K562 (cell line): ENCODE results near the gene LDLRAD3. TPM values are rescaled to one million over a fixed set of nuclear protein-coding genes. Genes with fewer than 3 reads are reported as not detected.

Source experiments
- ATAC-seq: fragments of 200-7000 bp; cut with Tn5 transposase; 3 replicates; pipeline ENCODE4 v1.9.1; 2020; ENCODE audit warnings: moderate library complexity
- BruUV-seq: library from RNA; stranded (reverse); fragments of 400-500 nt; replicated peaks from 2 replicates; lab custom pipeline; 2021; lab: Mats Ljungman, UMichigan
- CTCF ChIA-PET: fragments of 300-600 bp; formaldehyde crosslinking; extraction: SDS; loops from one replicate; lab custom pipeline; 2021; ENCODE audit warnings: low intra/inter-chr PET ratio; lab: Yijun Ruan, JAX
- POLR2A ChIA-PET: fragments of 300-600, 350-650 bp; sonication (Branson Sonifier 250); formaldehyde crosslinking; extraction: SDS; loops from one replicate; lab custom pipeline; 2021; ENCODE audit warnings: antibody characterized with exemption, inconsistent platforms; lab: Yijun Ruan, JAX
- DNase-seq, 4 experiments: peaks; one replicate each; pipeline versions ENCODE4 v3.0.0 to v3.0.0-alpha.2; 2011 to 2018; ENCODE audit warnings: low spot score in 3 of 4, mixed read lengths in 3 of 4; ENCODE audit errors: extremely low read depth in 1 of 4
- FAIRE-seq: peaks from 2 replicates; lab custom pipeline; 2011; peaks lifted over from hg19 to GRCh38; lab: Jason Lieb, UNC
- H2AFZ ChIP-seq: 2 replicates; pipeline ENCODE4 v1.6.0; 2011; ENCODE audit warnings: low read depth, low read length, control low read depth, inconsistent platforms
- H3K27ac ChIP-seq: fragments of 200-600 bp; 3 replicates; pipeline ENCODE4 v1.8.0; 2011; ENCODE audit warnings: low read depth, mild to moderate bottlenecking, control low read depth, inconsistent platforms, low read length, moderate library complexity, mixed read lengths; ENCODE audit errors: extremely low read depth
- H3K27me3 ChIP-seq, 2 experiments: fragments of 300-600 bp in 1 of 2; 2 replicates in 1 of 2; 3 replicates in 1 of 2; pipeline versions ENCODE4 v1.6.0 to v1.8.0; 2011; ENCODE audit warnings: inconsistent platforms in 2 of 2, low read length in 2 of 2, mild to moderate bottlenecking in 1 of 2, mixed read lengths in 1 of 2, moderate library complexity in 1 of 2; ENCODE audit not compliant: control insufficient read depth in 2 of 2, insufficient read depth in 2 of 2
- H3K36me3 ChIP-seq: fragments of 300-600 bp; 3 replicates; pipeline ENCODE4 v1.8.0; 2011; ENCODE audit warnings: mild to moderate bottlenecking, low read length, inconsistent platforms; ENCODE audit not compliant: control insufficient read depth, insufficient read depth
- H3K4me1 ChIP-seq, 2 experiments: fragments of 200-600 bp in 1 of 2; replicated peaks in 1 of 2; 2 replicates in 1 of 2; 3 replicates in 1 of 2; pipeline versions ENCODE4 v1.5.1 to v1.8.0; 2011; ENCODE audit warnings: inconsistent platforms in 2 of 2, low read length in 2 of 2, mild to moderate bottlenecking in 1 of 2, mixed read lengths in 1 of 2, moderate library complexity in 1 of 2; ENCODE audit not compliant: control insufficient read depth in 2 of 2, insufficient read depth in 2 of 2
- H3K4me2 ChIP-seq: 2 replicates; pipeline ENCODE4 v1.6.1; 2011; ENCODE audit warnings: low read length, control low read depth, inconsistent platforms, mixed read lengths; ENCODE audit not compliant: insufficient read depth
- H3K4me3 ChIP-seq: fragments of 200-600 bp; sonication (generic), shearing (Covaris generic); 2 replicates; pipeline ENCODE4 v1.5.1; 2016; ENCODE audit warnings: control low read depth, inconsistent platforms
- H3K79me2 ChIP-seq: fragments of 200-600 bp; 3 replicates; pipeline ENCODE4 v1.8.0; 2011; ENCODE audit warnings: low read length, inconsistent platforms; ENCODE audit not compliant: control insufficient read depth, insufficient read depth
- H3K9ac ChIP-seq, 2 experiments: 2 replicates each; pipeline versions ENCODE4 v1.6.0 to v1.6.1; 2011; ENCODE audit warnings: low read depth in 2 of 2, low read length in 2 of 2, control low read depth in 1 of 2, inconsistent platforms in 1 of 2, mild to moderate bottlenecking in 1 of 2, mixed read lengths in 1 of 2; ENCODE audit not compliant: insufficient read depth in 1 of 2
- H3K9me1 ChIP-seq: one replicate; pipeline ENCODE4 v1.6.0; 2011; ENCODE audit warnings: inconsistent platforms, mild to moderate bottlenecking, low read length, moderate library complexity; ENCODE audit not compliant: control insufficient read depth, insufficient read depth
- H3K9me3 ChIP-seq: replicated peaks from 2 replicates; pipeline ENCODE4 v1.5.1; 2011; ENCODE audit warnings: low read depth, low read length, inconsistent platforms; ENCODE audit not compliant: control insufficient read depth, insufficient read depth
- H4K20me1 ChIP-seq: replicated peaks from 2 replicates; pipeline ENCODE4 v1.6.1; 2011; ENCODE audit warnings: low read length, inconsistent platforms, mixed read lengths; ENCODE audit not compliant: control insufficient read depth, insufficient read depth
- ARID1B ChIP-seq: fragments of 450-650 bp; IDR thresholded peaks from 2 replicates; pipeline ENCODE4 v1.6.1; 2016; ENCODE audit warnings: antibody characterized with exemption, mild to moderate bottlenecking, inconsistent platforms
- CBFA2T3 ChIP-seq: fragments of 450-650 bp; IDR thresholded peaks from 2 replicates; pipeline ENCODE4 v1.6.1; 2017
- CCAR2 ChIP-seq: fragments of 200-400 bp; formaldehyde crosslinking; IDR thresholded peaks from 2 replicates; pipeline ENCODE4 v1.6.1; 2017; ENCODE audit warnings: mild to moderate bottlenecking, low read depth, low read length
- DLX4 ChIP-seq: fragments of 250-450 bp; sonication (Bioruptor Pico); IDR thresholded peaks from 2 replicates; pipeline ENCODE4 v1.6.1; 2021; ENCODE audit warnings: mild to moderate bottlenecking
- E2F8 ChIP-seq: fragments of 450-650 bp; IDR thresholded peaks from 2 replicates; pipeline ENCODE4 v1.7.1; 2018; ENCODE audit warnings: mild to moderate bottlenecking, low read depth; ENCODE audit not compliant: partially characterized antibody
- MECOM ChIP-seq: fragments of 250-450 bp; sonication (Bioruptor Pico); IDR thresholded peaks from 2 replicates; pipeline ENCODE4 v1.8.0; 2022; ENCODE audit warnings: inconsistent platforms
- MEIS2 ChIP-seq: fragments of 450-650 bp; IDR thresholded peaks from 2 replicates; pipeline ENCODE4 v1.6.1; 2014; ENCODE audit warnings: mild to moderate bottlenecking; ENCODE audit not compliant: partially characterized antibody
- PCBP1 ChIP-seq: fragments of 200-400 bp; formaldehyde crosslinking; IDR thresholded peaks from 2 replicates; pipeline ENCODE4 v1.6.1; 2018; ENCODE audit warnings: mild to moderate bottlenecking, low read depth, low read length; ENCODE audit not compliant: poor library complexity, severe bottlenecking
- PML ChIP-seq: IDR thresholded peaks from 2 replicates; pipeline ENCODE4 v1.6.1; 2012; ENCODE audit warnings: low read length, inconsistent platforms
- POLR2AphosphoS5 ChIP-seq: IDR thresholded peaks from 2 replicates; pipeline ENCODE4 v1.6.1; 2011; ENCODE audit warnings: mild to moderate bottlenecking, low read depth, low read length, moderate library complexity; ENCODE audit not compliant: control insufficient read depth, insufficient read depth
- PYGO2 ChIP-seq: fragments of 450-650 bp; IDR thresholded peaks from 2 replicates; pipeline ENCODE4 v1.6.1; 2016; ENCODE audit warnings: mild to moderate bottlenecking, missing genetic modification characterization, moderate library complexity, missing compliant biosample characterization
- RBBP5 ChIP-seq: fragments of 200-600 bp; sonication (generic); IDR thresholded peaks from 2 replicates; pipeline ENCODE4 v1.6.1; 2012; ENCODE audit warnings: borderline replicate concordance, mild to moderate bottlenecking, low read length, control low read depth, inconsistent platforms; ENCODE audit not compliant: insufficient read depth, poor library complexity, severe bottlenecking
- RCOR1 ChIP-seq, 2 experiments: IDR thresholded peaks; 2 replicates each; pipeline ENCODE4 v1.6.1; 2012; ENCODE audit warnings: low read depth in 2 of 2, low read length in 2 of 2, borderline replicate concordance in 1 of 2, improper control_type of control experiment in 1 of 2
- RUNX1 ChIP-seq: sonication (generic); IDR thresholded peaks from 2 replicates; pipeline ENCODE4 v1.6.1; 2016; ENCODE audit warnings: antibody characterized with exemption, low read depth
- SMAD3 ChIP-seq: fragments of 450-650 bp; formaldehyde crosslinking; conservative IDR thresholded peaks from 2 replicates; pipeline ENCODE4 v1.4.0; 2020; ENCODE audit warnings: mild to moderate bottlenecking
- SPI1 ChIP-seq: IDR thresholded peaks from 2 replicates; pipeline ENCODE4 v1.6.1; 2011; ENCODE audit warnings: low read depth, low read length, control low read depth, borderline replicate concordance
- TCF3 ChIP-seq: sonication (generic); formaldehyde crosslinking; IDR thresholded peaks from 2 replicates; pipeline ENCODE4 v1.4.0; 2020; ENCODE audit warnings: mild to moderate bottlenecking, missing genetic modification reagents
- TEAD4 ChIP-seq, 2 experiments: sonication (generic) in 1 of 2; formaldehyde crosslinking in 1 of 2; IDR thresholded peaks; 2 replicates each; pipeline versions ENCODE4 v1.6.1 to v1.8.0; 2012 to 2022; ENCODE audit warnings: borderline replicate concordance in 1 of 2, inconsistent platforms in 1 of 2, low read length in 1 of 2, mild to moderate bottlenecking in 1 of 2, missing genetic modification reagents in 1 of 2
- XRCC4 ChIP-seq: IDR thresholded peaks from one replicate; pipeline ENCODE4 v1.6.1; 2011; ENCODE audit not compliant: insufficient read depth, insufficient read length; ENCODE audit errors: extremely low read depth
- ZKSCAN8 ChIP-seq: fragments of 200-800 bp; sonication (Bioruptor generic); IDR thresholded peaks from 2 replicates; pipeline ENCODE4 v1.6.1; 2016; ENCODE audit warnings: missing genetic modification characterization, missing compliant biosample characterization
- ZSCAN32 ChIP-seq: fragments of 450-650 bp; formaldehyde crosslinking; IDR thresholded peaks from 2 replicates; pipeline ENCODE4 v1.4.0; 2020; ENCODE audit warnings: mild to moderate bottlenecking, moderate library complexity
- WGBS: fragments of 100-300 bp; shearing (Covaris generic); methylation state at CpG from one replicate; pipeline ENCODE4 v1.1.6; 2016; ENCODE audit warnings: low coverage, mixed read lengths; ENCODE audit not compliant: insufficient coverage; ENCODE audit errors: missing lambda C conversion rate; 5-methylcytosine and 5-hydroxymethylcytosine counted together
- in situ Hi-C: fragments of 300-500 bp; cut with MboI; formaldehyde crosslinking; loops from 4 replicates; pipeline ENCODE4 v1.15.0; 2018; ENCODE audit warnings: inconsistent platforms, mixed read lengths
- intact Hi-C: fragments of 100-400 bp; cut with micrococcal nuclease; formaldehyde crosslinking; loops from 2 replicates; pipeline ENCODE4 v1.14.2; 2022
- polyA plus RNA-seq, 8 experiments: library from polyadenylated mRNA; depleted of rRNA in 4 of 8; stranded (reverse) in 5 of 8; unstranded in 3 of 8; fragments of >200 nt; fragmentation: Nextera tagmentation in 2 of 8; fragmentation: Illumina TruSeq in 1 of 8; extraction: Ambion mirVana in 2 of 8; extraction: Trizol in 1 of 8; gene quantifications; 2 replicates each; pipeline versions ENCODE4 v1.2.1 to v1.2.3, GENCODE V29; 2011 to 2014; ENCODE audit warnings: inconsistent platforms in 1 of 8, missing spikeins in 1 of 8
- total RNA-seq, 7 experiments: library from RNA; depleted of rRNA in 6 of 7; stranded (reverse); fragments of >200 nt in 6 of 7; fragmentation: Illumina TruSeq in 2 of 7; extraction: Trizol in 2 of 7; gene quantifications; 2 replicates each; pipeline versions ENCODE4 v1.2.1 to v1.2.3, GENCODE V29; 2011 to 2021; ENCODE audit warnings: low replicate concordance in 1 of 7

LDLRAD3 gene
- total and polyA plus RNA-seq, 9 of the 15 experiments (the other 6 are each of a cell fraction or from before 2014, with no cell fraction given) = 0.73 to 7.2 (median 3.5) TPM

DNA sequence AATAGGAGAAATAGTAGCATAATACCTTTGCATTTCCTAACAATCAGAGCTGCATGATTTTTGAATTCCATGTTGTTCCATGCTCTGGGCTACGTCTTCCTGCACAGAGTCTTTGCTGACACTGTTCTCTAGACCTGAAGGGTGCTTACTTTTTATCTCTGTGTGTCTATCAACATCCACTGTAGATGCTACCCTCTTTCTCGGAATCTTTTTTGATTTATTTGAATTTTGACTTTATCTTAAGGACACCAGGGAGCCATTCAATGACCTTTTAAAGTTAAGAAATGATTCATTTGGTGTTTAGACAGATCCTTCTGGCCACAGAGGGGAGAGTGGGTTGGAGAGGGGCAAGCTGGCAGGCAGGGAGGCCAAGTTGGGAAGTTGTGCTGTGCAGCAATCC lies 90.1 kb downstream of the LDLRAD3 start:
- no peaks in the 10 kb centered on the region for H3K9me1 ChIP-seq
- peaks cover 0 to 6% of the 10 kb centered on the region in 2 experiments; a peak in 1 of 5 replicates for H3K27me3 ChIP-seq
- FAIRE-seq (no peak), DNase-seq (no peak), ATAC-seq (no peak)
- WGBS = 0% methylated on average over 2 of the region's 2 CpGs
- BruUV-seq = no TSS peak
- H3K9me3 ChIP-seq = no peaks in the 10 kb centered on the region
- H3K4me3 ChIP-seq = no peak overlapping the region
- intact Hi-C loops = loop anchor here (5.0 kb wide), 1 partner anchor 417 kb away; the partner anchor contains the start of gene FJX1
- in situ Hi-C loops = loop anchor here (5.0 to 10.0 kb wide), 2 partner anchors 103 to 231 kb away; no protein-coding TSS in a partner anchor
- no peaks in the 10 kb centered on the region; the same call in 2 of the 3 replicates for H3K36me3 ChIP-seq
- no peaks in the 10 kb centered on the region for H3K79me2 ChIP-seq
- no peak overlapping the region for H3K4me2 ChIP-seq
- no peaks in the 10 kb centered on the region; the same call in 1 of the 2 replicates for H4K20me1 ChIP-seq
- ChIA-PET POLR2A (no interaction called here), CTCF (no interaction called here)
- no peak overlapping the region for H2AFZ ChIP-seq
- no peaks in the 10 kb centered on the region; a peak in 2 of 5 replicates for H3K4me1 ChIP-seq
- H3K9ac ChIP-seq = no peak overlapping the region
- H3K27ac ChIP-seq = no peak overlapping the region
- TF ChIP-seq ARID1B (peak; percentile 38; the same call in 1 of the 2 replicates), MECOM (CRISPR knock-in tag) (peak; percentile 57; the same call in 1 of the 2 replicates), DLX4 (CRISPR knock-in tag) (no peak), POLR2AphosphoS5 (no peak), MEIS2 (peak; percentile 76), SMAD3 (CRISPR knock-in tag) (no peak), ZSCAN32 (peak; percentile 83), RCOR1 (IDR thresholded peaks at IDR 0.05; ENCODE audit: borderline replicate concordance in 1 of 2, low read depth in 2 of 2, low read length in 2 of 2) (peak in 1 of 2 experiments; percentile 24; a peak in 1 of 4 replicates), RUNX1 (no peak), SPI1 (no peak), E2F8 (no peak), XRCC4 (no peak), TEAD4 (IDR thresholded peaks at IDR 0.05; ENCODE audit: low read length) (peak; percentile 19; the same call in 1 of the 2 replicates), TEAD4 (CRISPR knock-in tag; IDR thresholded peaks at IDR 0.05; ENCODE audit: borderline replicate concordance) (no peak), RBBP5 (no peak), CCAR2 (no peak), CBFA2T3 (peak; percentile 37; the same call in 1 of the 2 replicates), ZKSCAN8 (CRISPR knock-in tag) (no peak), TCF3 (CRISPR knock-in tag) (0 out of 2 replicates have a peak, but pooled peaks have one; percentile 22), PYGO2 (tag) (no peak), PCBP1 (no peak), PML (no peak)
